ENCODE measurements around the gene ANKMY1.
"Not testable (repeated sequence)": the region's sequence is repeated elsewhere in the genome, so short reads cannot be mapped to it uniquely, and the experiment has no call there.

The ANKMY1 gene

DNA sequence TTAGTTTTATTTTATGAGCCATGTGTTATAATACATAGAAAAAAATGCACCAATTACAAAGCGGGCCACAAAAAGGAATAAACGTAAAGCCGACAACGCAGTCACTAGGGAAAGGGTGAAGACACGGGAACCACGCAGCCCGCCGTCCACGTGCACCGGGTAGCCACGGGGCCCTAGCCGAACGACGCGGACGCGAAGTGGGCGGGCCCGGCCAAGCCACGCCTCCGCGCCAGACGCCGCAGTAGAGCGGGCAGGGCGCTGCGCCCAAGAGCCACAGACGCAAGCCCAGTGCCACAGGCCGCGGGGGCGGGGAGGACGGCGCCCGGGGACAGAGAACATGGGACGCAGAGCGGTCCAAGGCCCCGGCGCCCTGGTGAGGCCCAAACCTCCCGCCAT is 2.3 kb upstream of the ANKMY1 start, which contains the start of gene DUSP28:
Gene DUSP28, plus strand, starts transcription at position 274 of the 396 bp plus-strand sequence. CDS start 328 bp downstream, outside the sequence.
- intact Hi-C loops (cut with DNase I): loop anchor here (10.0 kb wide), 1 partner anchor 265 kb away; the partner anchor contains the start of gene KIF1A
- peak; percentile 86 to 99 (median 94) for DNase-seq

DNA sequence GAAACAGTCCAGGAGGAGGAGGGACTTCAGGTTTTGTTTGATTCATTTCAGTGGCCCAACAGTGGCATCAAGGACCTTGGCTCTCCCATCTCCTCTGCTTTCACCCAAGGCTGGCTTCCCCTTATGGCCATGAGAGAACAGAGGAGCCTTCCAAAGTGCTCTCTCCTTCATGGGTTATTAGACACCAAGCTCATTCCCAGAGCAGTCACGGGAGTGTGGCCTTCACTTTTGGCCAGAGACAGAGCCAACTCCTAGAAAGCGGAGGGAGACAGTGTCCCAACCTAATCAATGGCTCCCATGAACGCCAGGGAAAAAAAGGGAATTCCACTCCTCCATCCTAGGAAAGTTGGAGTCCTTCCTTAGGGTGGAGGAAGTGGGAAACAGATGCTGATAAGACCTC is 1.5 kb upstream of the ANKMY1 start:
- DNase-seq: peak in 1 of 10 donors; percentile 22
- intact Hi-C loops (cut with DNase I): no loop called here

DNA sequence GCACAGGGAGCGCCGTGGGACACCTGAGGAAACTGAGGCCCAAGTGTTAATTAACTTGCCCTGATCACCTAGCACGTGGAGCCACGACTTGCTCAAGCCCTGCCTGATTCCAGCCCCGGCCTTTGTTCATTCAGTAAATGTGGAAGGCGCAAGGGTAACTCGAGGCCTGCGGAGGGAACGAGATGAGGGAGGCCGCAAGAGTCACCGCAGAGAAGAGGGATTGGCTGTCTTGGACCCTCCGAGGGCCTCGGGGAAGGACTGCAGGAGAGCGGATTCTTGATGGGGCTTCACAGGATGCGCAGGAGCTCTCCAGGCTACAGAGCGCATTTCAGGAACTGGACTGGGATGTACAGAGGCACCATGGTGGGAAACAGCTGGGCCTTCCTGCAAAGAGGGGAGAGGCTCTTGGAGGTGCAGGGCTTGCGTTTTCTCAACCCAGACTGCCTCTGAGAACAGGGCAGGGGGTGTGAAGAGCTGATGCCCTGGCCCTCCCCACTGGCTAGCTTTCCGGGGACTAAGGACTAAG is 511 bp upstream of the ANKMY1 start:
- intact Hi-C loops (cut with DNase I): no loop called here
- DNase-seq: no peak

DNA sequence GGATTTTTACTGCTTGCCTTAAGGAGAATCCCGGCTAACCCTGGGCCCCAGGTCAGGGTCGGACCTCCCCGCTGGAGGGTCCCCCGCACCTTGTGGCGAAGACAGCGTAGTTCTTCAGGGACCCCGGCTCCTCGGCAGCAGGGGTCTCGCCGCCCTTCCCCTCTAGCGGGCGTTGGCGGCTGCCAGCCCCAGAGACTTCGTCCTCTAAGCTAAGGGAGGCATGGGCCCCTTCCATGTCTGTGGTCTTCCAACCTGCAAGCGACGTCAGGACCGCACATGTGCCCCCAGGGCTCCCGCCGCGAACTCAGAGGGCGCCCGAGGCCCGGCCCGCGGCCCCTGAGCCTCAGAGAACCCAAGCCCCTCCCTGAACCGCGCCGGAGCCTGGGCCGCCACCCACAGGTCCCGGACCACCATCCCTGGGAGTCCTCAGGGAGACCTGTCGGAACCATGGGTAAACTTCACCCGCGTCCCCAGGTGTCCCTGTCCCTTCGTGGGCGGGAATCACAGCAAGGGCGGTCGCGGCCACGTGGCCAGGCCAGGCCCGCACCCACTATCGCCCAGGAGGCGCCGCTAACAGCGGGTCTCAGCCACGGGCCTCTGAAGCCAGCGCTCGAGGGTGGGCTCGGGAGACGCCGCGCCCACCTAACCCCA is 562 bp downstream of the ANKMY1 start:
- peak in 2 of 10 donors; percentile 84 to 85 for DNase-seq

DNA sequence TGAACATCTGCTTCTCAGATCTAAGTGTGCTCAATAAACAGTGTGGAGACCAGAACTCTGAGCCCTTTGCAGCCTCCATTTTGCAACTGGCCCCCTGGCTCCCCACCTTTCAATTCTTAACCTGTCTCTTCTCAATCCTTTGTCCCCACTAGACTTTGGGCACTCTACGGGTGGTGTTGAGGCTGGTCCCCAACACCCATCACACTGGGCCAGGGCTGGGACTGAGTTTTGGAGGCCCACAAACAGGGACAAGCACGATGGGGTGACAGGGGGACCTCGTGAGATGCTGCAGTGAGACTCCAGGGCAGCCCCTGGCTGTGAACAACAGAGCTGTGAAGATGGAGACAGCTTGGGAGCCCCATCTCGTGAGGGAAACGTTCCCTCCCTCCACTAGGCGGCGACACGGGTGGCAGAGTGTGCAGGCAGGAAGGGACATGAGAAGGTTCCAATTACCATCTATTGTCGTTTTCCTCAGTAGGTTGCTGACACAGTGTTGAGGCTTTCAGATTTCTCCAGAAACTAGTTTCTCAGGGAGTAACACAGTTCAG is 1.2 kb downstream of the ANKMY1 start:
- DNase-seq: peak in 6 of 10 donors; percentile 32 to 90 (median 64)
- intact Hi-C loops (cut with DNase I): no loop called here

More for the DNA sequence above, 562 bp downstream of the ANKMY1 start:
- intact Hi-C loops (cut with DNase I): no loop called here

DNA sequence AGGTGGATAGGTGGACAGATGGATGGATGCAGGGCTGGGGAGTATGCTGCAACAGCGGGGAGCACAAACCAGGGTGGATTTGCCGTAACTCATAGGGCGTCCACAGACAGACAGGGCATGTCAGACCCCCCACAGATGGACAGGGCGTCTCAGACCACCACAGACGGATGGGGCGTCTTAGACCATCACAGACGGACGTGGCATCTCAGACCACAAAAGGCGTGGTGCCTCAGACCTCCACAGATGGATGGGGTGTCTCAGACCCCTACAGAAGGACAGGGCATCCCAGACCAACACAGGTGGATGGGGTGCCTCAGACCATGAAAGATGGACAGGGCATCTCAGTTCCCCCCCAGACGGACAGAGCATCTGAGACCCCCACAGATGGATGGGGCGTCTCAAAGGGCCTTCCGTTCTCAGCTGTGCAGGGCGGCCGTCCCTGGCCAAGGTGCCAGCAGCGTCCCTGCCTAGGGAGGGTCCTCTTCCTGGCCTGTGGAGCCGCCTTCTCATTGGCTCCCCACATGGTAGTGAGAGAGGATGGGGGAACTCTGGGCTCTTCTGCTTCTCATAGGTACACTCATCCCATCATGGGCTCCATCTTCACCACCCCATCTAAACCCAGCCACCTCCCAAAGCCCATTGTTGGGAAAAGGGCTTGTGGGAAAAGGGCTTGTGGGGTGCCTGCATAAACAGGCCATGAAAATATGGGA is 2.1 kb downstream of the ANKMY1 start:
- intact Hi-C loops (cut with DNase I): no loop called here
- DNase-seq: peak in 2 of 10 donors; percentile 32 to 69

DNA sequence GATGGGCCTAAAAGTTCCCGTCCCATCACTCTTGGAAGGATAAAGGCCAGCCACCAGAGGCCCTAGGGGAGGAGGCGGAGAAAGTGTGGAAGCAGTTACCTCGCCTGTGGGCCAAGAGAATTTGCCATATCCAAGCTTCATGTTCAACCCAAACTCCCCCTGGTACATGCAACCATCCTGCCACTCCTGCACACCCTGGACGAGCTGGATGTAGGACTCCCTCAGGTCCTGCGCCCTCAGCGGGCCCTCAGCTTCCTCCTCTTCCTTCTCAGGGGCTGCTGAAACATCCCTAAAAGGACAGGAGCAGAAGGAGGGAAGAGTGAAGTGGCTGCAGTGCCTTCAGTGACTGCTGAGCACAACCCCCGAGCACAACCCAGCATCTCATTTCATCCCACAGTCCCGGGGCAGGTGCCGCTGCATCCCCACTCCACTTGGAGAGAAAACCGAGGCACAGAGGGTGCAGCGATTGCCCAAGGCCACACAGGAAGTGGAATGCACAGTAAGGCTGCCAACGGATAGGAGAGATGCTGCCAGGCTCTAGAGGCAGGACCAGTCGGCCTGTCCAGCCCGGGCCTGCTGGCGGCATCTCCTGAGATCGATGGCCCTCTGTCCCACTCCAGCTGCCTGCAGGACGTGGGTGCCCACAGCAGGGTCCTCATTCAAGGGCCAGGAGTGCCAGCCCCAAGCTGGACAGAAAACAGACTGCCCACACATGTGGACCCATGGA is 2.9 kb downstream of the ANKMY1 start:
- intact Hi-C loops (cut with DNase I): no loop called here
- no peak for DNase-seq

DNA sequence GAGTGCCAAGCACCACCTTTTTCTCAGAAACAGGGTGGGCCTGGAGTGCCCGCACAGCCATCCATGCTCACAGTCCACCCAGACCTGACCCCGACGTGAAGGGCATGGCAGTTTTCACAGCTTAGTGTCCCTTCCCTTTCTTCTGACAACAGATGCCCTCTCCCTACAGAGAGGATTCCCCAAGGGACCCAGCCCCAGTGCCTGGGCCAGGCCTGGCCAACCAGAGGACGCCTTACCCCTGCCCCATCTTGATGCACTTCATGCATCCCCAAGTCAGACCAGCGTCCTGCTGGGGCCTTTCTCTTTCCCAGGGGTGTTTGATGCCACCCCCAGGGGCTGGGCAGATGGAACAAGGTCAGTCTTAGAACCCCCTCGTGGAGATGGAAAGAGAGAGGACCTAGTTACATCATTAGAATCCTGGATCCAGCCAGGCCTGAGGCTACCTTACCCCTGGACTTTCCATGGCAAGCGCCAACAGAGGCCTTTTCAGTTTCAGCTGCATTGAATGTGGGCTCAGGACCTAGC is 3.8 kb downstream of the ANKMY1 start:
- no peak for DNase-seq
- intact Hi-C loops (cut with DNase I): no loop called here

DNA sequence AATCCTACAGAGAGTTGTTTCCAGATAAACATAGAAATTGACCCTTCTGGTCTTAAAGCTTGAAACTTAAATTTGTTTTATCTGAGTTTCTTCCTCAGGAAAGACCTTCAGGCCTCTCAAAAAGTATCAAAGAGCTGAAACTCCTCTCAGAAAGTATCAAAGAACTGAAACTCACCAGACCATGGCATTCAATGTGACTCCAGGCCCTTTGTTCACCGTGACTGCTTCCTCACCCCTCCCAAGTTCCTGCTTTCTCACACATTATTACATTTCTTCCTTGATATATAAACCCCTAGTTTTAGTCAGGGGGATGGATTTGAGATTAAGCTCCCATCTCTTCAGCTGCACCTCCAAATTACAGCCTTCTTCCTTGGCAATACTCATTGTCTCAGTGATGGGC is 6.0 kb downstream of the ANKMY1 start:
- DNase-seq: no peak

DNA sequence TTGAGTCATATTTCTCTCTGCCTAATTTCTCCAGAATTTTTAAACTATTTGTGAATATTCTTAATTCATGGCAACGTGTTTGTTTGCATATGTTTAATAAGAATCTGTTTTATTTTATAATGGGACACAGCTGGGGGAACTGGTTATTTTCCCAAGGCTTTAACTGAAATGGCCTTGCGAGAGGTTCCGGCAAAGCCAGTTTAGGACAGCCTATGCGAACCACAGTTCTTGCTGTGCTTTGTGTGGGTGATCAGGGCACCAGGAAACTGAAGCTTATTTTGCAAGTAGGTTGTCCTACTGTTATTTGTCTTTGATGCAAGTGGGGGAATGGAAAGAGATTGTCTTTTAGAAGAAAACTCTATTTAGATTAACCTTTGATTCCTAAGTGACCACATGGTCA is 6.5 kb downstream of the ANKMY1 start:
- intact Hi-C loops (cut with DNase I): no loop called here
- DNase-seq: no peak

More for the DNA sequence above, 6.0 kb downstream of the ANKMY1 start:
- intact Hi-C loops (cut with DNase I): no loop called here

DNA sequence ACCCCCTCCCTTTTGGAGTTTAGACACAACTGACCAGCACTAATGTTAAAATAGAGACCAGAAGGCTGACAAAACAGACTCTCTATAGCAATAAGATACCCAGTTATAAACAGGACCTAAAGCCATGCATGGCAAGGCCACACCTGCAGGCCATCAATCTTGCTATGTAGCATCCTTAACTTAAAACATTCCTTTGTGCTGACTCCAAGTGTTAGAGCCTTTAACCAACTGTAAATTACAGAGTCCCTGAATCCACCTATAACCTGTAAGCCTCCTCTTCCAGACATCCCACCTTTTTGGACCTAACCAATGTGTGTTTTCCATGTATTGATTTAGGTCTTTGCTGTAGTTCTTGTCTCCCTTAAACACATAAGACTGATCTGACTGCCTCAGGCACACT is 17.9 kb downstream of the ANKMY1 start:
- no peak for DNase-seq
- intact Hi-C loops (cut with DNase I): no loop called here

DNA sequence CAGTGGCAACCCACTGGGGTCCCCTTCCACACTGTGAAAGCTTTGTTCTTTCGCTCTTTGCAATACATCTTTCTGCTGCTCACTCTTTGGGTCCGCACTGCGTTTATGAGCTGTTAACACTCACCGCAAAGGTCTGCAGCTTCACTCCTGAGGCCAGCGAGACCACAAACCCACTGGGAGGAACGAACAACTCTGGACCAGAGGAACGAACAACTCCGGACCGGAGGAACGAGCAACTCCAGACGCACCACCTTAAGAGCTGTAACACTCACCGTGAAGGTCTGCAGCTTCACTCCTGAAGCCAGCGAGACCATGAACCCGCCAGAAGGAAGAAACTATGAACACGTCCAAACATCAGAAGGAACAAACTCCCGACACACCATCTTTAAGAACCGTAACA is 18.7 kb downstream of the ANKMY1 start:
- intact Hi-C loops (cut with DNase I); DNase-seq: not testable (repeated sequence)

DNA sequence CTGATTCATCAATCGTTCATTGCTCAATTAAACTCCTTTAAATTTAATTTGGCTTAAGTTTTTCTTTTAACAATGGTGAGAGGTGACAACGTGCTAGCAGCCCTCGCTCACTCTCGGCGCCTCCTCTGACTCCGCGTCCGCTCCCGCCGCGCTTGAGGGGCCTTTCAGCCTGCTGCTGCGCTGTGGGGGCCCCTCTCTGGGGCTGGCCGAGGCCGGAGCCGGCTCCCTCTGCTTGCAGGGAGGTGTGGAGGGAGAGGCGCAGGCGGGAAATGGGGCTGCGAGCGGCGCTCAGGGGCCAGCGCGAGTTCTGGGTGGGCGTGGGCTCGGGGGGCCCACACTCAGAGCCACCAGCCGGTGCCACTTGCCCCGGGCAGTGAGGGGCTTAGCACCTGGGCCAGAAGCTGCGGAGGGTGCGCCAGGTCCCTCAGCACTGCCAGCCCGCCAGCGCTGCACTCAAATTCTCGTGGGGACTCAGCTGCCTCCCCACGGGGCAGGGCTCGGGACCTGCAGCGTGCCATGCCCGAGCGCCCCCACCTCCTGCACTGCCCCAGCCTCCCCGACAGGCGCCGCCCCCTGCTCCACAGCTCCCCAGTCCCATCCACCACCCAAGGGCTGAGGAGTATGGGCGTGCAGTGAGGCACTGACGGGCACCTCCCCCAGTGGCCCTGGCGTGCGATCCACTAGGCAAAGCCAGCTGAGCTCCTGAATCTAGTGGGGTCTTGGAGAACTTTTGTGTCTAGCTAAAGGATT is 19.6 kb downstream of the ANKMY1 start:
- DNase-seq: no peak

DNA sequence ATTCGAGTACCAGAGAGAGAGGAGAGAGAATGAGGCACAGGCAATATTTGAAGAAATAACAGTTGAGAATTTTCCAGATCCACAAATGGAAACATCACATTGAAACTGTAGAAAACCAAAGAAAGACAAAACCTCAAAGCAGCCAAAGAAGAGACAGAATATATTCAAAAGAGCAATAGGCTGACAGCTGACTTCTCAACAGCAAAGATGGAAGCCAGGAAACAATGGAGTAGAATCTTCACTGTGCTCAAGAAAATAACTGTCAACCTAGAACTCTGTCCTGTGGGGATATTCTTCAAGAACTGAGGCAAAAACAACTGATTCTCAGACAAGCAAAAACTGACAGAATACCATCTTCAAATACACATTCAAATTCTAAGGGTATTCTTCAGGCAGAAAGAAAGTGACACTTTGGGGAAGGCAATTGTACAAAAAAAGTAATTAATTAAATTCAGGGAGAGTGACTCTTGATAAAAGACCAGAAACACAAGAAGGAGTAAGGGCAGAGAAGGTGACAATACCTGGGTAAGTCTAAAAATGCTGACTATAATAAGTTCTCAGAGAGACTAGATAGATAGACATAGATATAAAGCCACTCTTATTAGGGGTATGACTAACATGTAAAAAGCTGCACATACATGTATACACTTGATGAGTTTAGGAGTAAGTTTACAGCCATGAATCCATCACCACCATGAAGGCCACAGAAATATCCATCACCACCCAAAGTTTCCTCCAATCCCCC is 25.6 kb downstream of the ANKMY1 start:
- no peak for DNase-seq
- intact Hi-C loops (cut with DNase I): no loop called here

More for the DNA sequence above, 19.6 kb downstream of the ANKMY1 start:
- intact Hi-C loops (cut with DNase I): no loop called here

DNA sequence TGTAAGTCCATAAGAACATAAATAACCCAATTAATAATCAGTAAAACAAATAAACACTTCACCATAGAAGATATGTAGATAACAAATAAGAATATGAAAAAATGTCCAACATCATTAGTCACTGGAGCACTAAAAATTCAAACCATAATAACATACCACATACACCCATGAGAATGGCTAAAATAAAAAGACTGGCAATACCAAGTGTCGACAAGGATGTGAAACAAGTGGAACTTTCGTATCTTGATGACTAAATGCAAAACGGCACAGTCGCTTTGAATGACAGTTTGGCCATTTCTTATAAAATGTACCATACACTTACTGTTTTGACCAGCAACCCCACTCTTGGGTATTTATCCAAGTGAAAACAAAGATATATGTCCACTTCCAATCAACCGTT is 26.8 kb downstream of the ANKMY1 start:
- intact Hi-C loops (cut with DNase I): no loop called here
- no peak for DNase-seq

DNA sequence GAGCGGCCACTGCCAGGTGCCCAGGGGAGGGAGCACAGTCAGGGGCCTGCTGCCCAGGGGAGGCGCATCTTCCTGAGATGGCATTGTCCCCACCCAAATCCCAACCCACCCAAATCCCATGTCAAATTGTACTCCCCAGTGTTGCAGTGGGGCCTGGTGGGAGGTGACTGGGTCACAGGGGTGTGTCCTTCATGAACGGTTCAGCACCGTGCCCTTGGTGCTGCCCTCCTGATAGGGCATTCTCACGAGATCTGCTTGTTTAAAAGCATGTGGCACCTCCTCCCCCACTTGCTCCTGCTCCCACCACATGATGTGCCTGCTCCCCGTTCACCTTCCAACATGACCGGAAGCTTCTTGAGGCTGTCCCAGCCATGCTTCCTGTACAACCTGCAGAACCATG is 27.6 kb downstream of the ANKMY1 start:
- peak in 1 of 10 donors; percentile 49 for DNase-seq
- intact Hi-C loops (cut with DNase I): no loop called here

DNA sequence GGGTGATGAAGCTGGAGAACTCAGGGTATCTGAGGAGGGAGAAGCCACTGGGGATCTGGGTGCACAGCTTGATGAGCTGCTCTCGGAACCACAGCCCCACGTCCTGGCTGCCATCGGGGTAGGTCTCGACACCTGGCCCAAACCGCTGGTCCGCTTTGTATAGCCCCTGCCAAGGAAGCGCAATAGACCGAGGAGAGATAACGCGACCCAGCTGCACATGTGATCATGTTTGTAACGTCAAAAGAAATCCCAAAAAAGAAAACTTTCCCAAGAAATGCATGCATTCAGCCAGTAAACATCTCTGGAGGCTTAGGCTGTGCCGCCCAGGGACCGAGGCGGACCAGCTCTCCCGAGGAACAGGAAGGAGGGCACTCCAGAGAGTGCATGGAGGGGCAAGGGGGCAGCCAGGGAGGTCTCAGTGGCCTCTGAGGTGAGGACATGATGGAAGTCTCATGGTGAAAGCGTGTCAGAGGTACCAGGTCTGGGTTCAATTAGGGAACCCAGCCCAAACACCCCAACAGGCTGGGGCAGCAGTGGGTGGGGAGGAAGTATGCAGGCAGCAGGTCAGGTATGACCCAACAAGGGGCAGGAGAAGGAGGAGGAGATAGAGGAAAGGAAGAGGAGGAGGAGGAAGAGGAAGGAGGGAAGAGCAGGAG is 28.3 kb downstream of the ANKMY1 start:
- intact Hi-C loops (cut with DNase I): no loop called here
- peak in 1 of 10 donors; percentile 47 for DNase-seq

DNA sequence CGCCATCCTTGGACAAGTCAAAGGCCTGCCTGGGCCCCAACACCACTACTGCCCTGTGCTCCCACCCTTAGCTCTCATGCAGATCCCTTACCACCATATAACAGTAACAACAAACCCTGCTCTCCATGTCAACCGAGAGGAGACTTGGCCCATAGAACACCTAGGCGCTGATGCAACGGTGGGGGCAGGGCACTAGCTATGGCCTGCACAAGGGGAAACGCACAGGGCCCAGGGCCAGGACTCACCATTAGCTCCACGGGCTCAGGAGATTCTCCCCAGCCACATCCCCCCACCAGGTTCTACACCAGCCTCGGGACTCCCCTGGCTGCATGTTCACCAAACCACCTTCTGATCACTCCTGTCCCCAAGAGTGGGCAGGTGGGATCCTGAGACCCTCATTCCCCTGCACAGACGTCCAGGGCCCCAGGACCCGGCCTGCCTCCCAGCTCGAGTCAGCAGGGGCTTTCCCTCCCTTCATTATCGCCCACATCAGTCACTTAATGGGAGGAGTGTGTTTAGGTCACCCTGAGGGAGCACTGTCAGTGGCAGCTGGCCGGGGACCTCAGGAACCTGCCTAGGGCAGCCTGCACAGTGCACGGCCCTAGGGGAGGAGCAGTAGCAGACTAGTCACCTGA is 29.3 kb downstream of the ANKMY1 start:
- DNase-seq: peak in 1 of 10 donors; percentile 67
- intact Hi-C loops (cut with DNase I): no loop called here
